ENCODE results near the gene SLCO2A1.

SLCO2A1 gene

GRCh38 chr3:133973249-133973980 is 56.3 kb downstream of the SLCO2A1 start:
- no peak for DNase-seq

GRCh38 chr3:133972156-133972555 is 57.6 kb downstream of the SLCO2A1 start:
- DNase-seq: no peak

- no peak for DNase-seq
Measured at GRCh38 chr3:133970916-133971315, 58.8 kb downstream of the SLCO2A1 start.

- DNase-seq: no peak
Measured at GRCh38 chr3:133970339-133970738, 59.4 kb downstream of the SLCO2A1 start.

GRCh38 chr3:133967992-133968892 is 61.5 kb downstream of the SLCO2A1 start:
- no peak for DNase-seq

GRCh38 chr3:133966954-133967353 is 62.8 kb downstream of the SLCO2A1 start:
- DNase-seq: no peak

GRCh38 chr3:133965906-133966305 is 63.8 kb downstream of the SLCO2A1 start:
- no peak for DNase-seq

GRCh38 chr3:133965013-133965570 is 64.6 kb downstream of the SLCO2A1 start:
- no peak for DNase-seq

- DNase-seq: no peak
Measured at GRCh38 chr3:133964547-133964946, 65.2 kb downstream of the SLCO2A1 start.

GRCh38 chr3:133963657-133964396 is 65.9 kb downstream of the SLCO2A1 start:
- DNase-seq: no peak

- DNase-seq: no peak
Measured at GRCh38 chr3:133962849-133963248, 66.9 kb downstream of the SLCO2A1 start.

GRCh38 chr3:133958071-133958805 is 71.5 kb downstream of the SLCO2A1 start:
- DNase-seq: no peak

GRCh38 chr3:133956982-133957381 is 72.7 kb downstream of the SLCO2A1 start:
- DNase-seq: no peak

- DNase-seq: no peak
Measured at GRCh38 chr3:133956353-133956752, 73.4 kb downstream of the SLCO2A1 start.

- no peak for DNase-seq
Measured at GRCh38 chr3:133955892-133956291, 73.8 kb downstream of the SLCO2A1 start.

- DNase-seq: no peak
Measured at GRCh38 chr3:133954717-133955360, 74.9 kb downstream of the SLCO2A1 start.

GRCh38 chr3:133953297-133953696 is 76.4 kb downstream of the SLCO2A1 start:
- no peak for DNase-seq

GRCh38 chr3:133949438-133949837 is 80.3 kb downstream of the SLCO2A1 start:
- DNase-seq: no peak

GRCh38 chr3:133948996-133949395 is 80.7 kb downstream of the SLCO2A1 start:
- DNase-seq: no peak

GRCh38 chr3:133948131-133948810 is 81.5 kb downstream of the SLCO2A1 start:
- no peak for DNase-seq

Data from activated naive CD4-positive, alpha-beta T cell (primary cell).